Activated CD4-positive, alpha-beta T cell treated with anti-CD3 and anti-CD28 coated beads, Interleukin-2, amount 10 ng/mL, durations not matched to agents 24 days and 14 days (primary cell): ENCODE results near the gene MAP4K1. TPM values are rescaled to one million over a fixed set of nuclear protein-coding genes. Genes with fewer than 3 reads are reported as not detected.
"Not testable (repeated sequence)": the region's sequence is repeated elsewhere in the genome, so short reads cannot be mapped to it uniquely, and the experiment has no call there.

Source experiments
- DNase-seq: peaks from one replicate; pipeline ENCODE4 v3.0.0; 2022
- H3K27ac Mint-ChIP-seq: one replicate; pipeline ENCODE4 v1.8.0; 2022; ENCODE audit warnings: mild to moderate bottlenecking, mixed read lengths
- H3K27me3 Mint-ChIP-seq: one replicate; pipeline ENCODE4 v1.8.0; 2022; ENCODE audit warnings: mixed read lengths
- H3K36me3 Mint-ChIP-seq: one replicate; pipeline ENCODE4 v1.8.0; 2022; ENCODE audit warnings: low read depth, mild to moderate bottlenecking, mixed read lengths
- H3K4me1 Mint-ChIP-seq: one replicate; pipeline ENCODE4 v1.8.0; 2021; ENCODE audit warnings: mixed read lengths
- H3K4me3 Mint-ChIP-seq: one replicate; pipeline ENCODE4 v1.8.0; 2022; ENCODE audit warnings: mild to moderate bottlenecking, moderate library complexity, mixed read lengths
- H3K9me3 Mint-ChIP-seq: one replicate; pipeline ENCODE4 v1.8.0; 2021; ENCODE audit warnings: mixed read lengths
- intact Hi-C: fragments of 100-400 bp; cut with micrococcal nuclease; formaldehyde crosslinking; loops from one replicate; pipeline ENCODE4 v1.15.1; 2023
- total RNA-seq: library from RNA; stranded (reverse); gene quantifications from 2 replicates; pipeline ENCODE4 v1.2.3, GENCODE V29; 2022

Gene MAP4K1
- total RNA-seq, 1 donor from 2014 or later: 172 TPM

DNA sequence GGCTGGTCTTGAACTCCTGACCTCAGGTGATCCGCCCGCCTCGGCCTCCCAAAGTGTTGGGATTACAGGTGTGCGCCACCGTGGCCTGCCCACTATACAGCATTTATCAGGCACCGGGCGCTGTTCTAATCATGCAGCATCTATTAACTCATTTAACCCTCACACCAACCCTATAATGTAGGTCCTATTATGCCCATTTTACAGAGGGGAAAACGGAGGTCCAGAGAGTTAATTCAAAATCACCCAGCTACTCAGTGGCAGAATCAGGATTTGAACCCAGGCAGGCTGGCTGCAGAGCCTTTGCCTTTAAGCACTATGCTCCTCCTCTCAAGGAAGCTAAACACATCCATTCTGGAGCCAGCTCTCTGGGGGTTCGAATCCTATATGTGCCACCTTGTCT lies 54.3 kb downstream of the MAP4K1 start:
- Mint-ChIP-seq H3K36me3 (no peaks in the 10 kb centered on the region), H3K27ac (no peak overlapping the region), H3K4me1 (peaks cover 26% of the 10 kb centered on the region), H3K27me3 (peaks cover 40% of the 10 kb centered on the region), H3K9me3 (no peaks in the 10 kb centered on the region), H3K4me3 (no peak overlapping the region)
- DNase-seq: no peak
- intact Hi-C loops: no loop called here

DNA sequence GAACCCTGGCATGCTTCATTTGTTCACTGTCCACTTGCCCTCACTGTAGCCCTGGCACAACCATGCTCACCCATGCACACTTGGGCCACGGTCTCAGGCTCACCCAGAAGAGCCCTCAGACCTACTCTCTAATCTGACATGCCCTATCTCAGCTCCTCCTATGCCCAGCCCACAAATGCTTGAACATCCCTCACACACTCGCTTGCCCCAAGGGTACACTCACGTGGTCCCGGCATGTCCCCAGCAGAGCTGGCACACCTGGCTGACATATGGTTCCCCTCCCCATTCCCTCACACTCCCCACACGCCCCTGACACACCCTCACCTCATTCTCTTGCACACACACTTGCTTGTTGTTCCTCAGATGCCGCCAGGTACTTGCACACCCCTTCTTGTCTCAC lies 55.7 kb downstream of the MAP4K1 start:
- no peak for DNase-seq
- intact Hi-C loops: no loop called here
- no peak overlapping the region for H3K27ac Mint-ChIP-seq
- H3K27me3 Mint-ChIP-seq: peaks cover 31% of the 10 kb centered on the region
- H3K36me3 Mint-ChIP-seq: peaks cover 2% of the 10 kb centered on the region
- H3K4me1 Mint-ChIP-seq: peaks cover 31% of the 10 kb centered on the region
- no peaks in the 10 kb centered on the region for H3K9me3 Mint-ChIP-seq
- no peak overlapping the region for H3K4me3 Mint-ChIP-seq

DNA sequence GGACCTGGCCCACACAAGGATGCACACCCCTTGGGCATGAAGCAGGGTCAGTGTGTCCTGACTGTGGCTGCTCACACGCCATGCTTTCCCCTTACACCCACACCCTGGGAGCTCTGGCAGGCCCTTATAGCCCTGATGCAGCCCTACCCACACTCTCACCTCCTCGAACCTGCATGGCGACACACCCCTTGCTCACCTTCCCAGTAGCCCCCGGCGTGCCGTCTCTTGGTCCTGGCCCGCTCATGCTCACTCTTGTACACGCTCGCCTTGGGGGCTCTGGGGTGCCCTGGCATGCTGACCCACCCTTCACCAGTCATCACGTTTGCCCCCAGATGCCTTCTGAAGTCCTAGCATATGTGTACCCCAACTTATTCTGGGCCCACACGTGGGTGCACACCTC lies 56.1 kb downstream of the MAP4K1 start:
- Mint-ChIP-seq H3K27ac (peak overlapping the region; percentile 32), H3K4me1 (peaks cover 32% of the 10 kb centered on the region)

DNA sequence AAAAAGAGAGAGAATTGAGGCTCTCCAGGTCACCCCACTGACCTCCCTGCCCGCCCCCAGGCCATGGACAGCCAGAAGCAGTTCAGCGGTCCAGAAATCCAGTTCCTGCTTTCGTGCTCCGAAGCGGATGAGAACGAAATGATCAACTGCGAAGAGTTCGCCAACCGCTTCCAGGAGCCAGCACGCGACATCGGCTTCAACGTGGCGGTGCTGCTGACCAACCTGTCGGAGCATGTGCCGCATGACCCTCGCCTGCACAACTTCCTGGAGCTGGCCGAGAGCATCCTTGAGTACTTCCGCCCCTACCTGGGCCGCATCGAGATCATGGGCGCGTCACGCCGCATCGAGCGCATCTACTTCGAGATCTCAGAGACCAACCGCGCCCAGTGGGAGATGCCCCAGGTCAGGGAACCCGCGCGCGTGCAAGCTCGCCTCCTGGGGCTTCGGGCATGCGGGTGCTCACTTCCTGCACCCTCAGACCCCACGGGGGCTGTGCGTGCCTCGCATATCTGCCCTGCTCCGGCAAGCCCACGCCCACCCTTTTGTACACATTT lies 56.6 kb downstream of the MAP4K1 start:
- Mint-ChIP-seq H3K36me3 (peaks cover 3% of the 10 kb centered on the region), H3K27ac (no peak overlapping the region), H3K4me1 (peaks cover 32% of the 10 kb centered on the region), H3K9me3 (no peaks in the 10 kb centered on the region), H3K4me3 (no peak overlapping the region), H3K27me3 (peaks cover 25% of the 10 kb centered on the region)
- intact Hi-C loops: no loop called here
- DNase-seq: no peak

More for the DNA sequence above, 56.1 kb downstream of the MAP4K1 start:
- Mint-ChIP-seq H3K27me3 (peaks cover 28% of the 10 kb centered on the region), H3K4me3 (peak overlapping the region; percentile 3), H3K36me3 (peaks cover 3% of the 10 kb centered on the region), H3K9me3 (no peaks in the 10 kb centered on the region)
- no peak for DNase-seq
- intact Hi-C loops: no loop called here

DNA sequence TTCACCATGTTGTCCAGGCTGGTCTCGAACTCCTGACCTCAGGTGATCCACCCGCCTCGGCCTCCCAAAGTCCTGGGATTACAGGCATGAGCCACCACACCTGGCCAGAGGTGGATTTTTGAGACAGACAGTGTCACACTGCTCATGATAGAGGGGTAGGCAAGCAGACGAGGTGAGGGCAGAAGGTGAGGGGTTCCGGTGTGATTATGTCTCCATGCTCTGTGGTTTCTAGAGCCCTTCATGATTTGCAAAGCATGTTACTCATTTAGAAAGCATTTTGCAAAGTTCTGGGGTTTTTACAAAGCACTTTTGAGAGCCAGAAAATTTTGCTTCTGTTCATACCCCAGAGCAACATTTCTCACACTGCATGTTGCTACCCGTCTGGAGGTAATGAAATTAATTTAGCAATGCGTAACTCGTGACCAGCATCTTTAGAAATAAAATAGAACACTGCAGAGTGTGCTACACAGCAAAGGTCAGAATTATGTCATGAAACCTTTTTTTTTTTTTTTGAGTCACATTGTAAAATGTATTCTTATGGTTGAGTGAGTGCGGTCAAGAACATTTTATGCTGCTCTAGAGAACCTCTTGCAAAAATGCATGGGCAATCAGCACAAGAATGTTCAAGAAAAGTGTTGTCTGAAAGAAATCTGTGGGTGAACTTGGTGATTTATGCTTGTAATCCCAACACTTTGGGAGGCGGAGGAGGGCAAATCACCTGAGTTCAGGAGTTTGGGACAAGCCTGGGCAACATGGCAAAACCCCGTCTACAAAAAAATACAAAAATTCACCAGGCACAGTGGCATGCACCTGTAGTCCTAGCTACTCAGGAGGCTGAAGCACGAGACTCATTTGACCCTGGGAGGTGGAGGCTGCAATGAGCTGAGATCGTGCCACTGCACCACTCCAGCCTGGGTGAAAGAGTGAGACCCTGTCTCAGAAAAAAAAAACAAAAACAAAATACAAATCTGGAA lies 58.0 kb downstream of the MAP4K1 start:
- H3K9me3 Mint-ChIP-seq: no peaks in the 10 kb centered on the region
- H3K36me3 Mint-ChIP-seq: peaks cover 3% of the 10 kb centered on the region
- peaks cover 23% of the 10 kb centered on the region for H3K27me3 Mint-ChIP-seq
- intact Hi-C loops: loop anchor here (1.0 to 2.0 kb wide), 2 partner anchors 8 to 59 kb away; partner anchors contain the start of gene EIF3K
- peaks cover 38% of the 10 kb centered on the region for H3K4me1 Mint-ChIP-seq
- DNase-seq: peak; percentile 78
- H3K27ac Mint-ChIP-seq: peak overlapping the region; percentile 76
- H3K4me3 Mint-ChIP-seq: peak overlapping the region; percentile 65

DNA sequence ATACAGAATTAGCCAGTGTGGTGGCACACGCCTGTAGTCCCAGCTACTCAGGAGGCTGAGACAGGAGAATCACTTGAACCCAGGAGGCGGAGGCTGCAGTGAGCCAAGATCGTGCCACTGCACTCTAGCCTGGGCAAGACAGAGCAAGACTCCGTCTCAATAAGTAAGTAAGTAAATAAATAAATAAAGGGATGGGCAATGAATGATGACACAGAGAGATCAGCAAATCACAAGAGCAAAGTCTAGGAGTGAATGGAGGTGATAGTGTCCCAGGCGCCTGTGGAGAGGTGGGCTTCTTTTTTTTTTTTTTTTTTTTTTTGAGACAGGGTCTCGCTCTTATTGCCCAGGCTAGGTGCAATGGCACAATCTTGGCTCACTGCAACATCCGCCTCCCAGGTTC lies 58.8 kb downstream of the MAP4K1 start:
- not testable (repeated sequence) for H3K36me3 Mint-ChIP-seq, H3K9me3 Mint-ChIP-seq, H3K27ac Mint-ChIP-seq, DNase-seq, H3K4me3 Mint-ChIP-seq
- Mint-ChIP-seq H3K4me1 (peaks cover 40% of the 10 kb centered on the region), H3K27me3 (peaks cover 20% of the 10 kb centered on the region)
- intact Hi-C loops: loop anchor here (1.0 to 2.0 kb wide), 2 partner anchors 8 to 60 kb away; partner anchors contain the start of gene EIF3K

DNA sequence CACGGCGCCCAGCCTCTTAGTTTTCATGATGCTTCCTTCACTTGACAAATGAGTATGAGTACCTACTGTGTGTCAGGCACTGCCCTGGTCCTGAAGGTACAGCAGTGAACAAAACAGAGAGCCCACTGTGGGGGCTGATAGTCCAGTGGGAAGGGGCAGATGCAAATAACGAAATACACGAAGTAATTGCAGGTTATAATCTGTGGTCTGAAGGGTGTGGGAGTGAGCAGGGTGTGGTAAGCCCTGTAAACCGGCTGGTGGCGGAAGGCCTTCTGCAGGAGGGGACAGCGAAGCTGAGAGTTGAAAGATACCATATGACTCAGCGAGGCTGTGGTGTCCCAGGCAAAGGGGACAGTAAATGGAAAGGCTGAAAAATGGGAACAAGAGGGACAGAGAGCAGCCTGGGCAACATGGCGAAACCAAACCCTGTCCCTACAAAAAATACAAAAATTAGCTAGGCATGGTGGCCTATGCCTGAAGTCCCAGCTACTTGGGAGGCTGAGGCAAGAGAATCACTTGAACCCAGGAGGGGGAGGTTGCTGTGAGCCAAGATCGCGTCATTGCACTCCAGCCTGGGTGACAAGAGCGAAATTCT lies 60.5 kb downstream of the MAP4K1 start:
- Mint-ChIP-seq H3K27me3 (peaks cover 7% of the 10 kb centered on the region), H3K9me3 (no peaks in the 10 kb centered on the region), H3K4me3 (peak overlapping the region; percentile 12), H3K27ac (peak overlapping the region; percentile 46), H3K4me1 (peaks cover 40% of the 10 kb centered on the region), H3K36me3 (peaks cover 3% of the 10 kb centered on the region)
- DNase-seq: peak; percentile 70
- intact Hi-C loops: no loop called here

DNA sequence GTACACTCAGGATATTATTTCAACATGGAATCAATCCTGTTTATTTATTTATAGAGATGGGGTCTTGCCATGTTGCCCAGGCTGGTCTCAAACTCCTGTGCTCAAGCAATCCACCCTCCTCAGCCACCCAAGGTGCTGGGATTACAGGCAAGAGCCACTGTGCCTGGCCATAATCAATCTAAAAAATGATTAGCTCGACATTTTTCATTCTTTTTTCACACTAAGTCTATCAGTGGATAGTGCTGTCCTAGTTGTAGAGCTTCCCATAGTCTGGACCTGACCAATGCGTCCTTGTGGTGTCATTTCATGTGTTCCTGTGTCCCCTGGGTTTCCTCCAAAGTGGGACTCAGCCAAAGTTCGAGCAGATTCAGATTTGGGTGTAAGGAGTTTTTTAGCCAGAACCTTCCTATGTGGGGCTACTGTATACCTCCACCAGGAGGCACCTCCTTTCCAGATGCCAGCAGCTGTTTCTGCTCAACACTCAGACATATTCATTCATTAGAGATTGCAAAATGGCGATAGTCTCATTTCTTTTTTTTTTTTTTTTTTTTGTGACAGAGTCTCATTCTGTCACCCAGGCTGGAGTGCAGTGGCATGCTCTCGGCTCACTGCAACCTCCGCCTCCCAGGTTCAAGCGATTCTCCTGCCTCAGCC lies 61.1 kb downstream of the MAP4K1 start:
- Mint-ChIP-seq H3K36me3 (peaks cover 3% of the 10 kb centered on the region), H3K9me3 (no peaks in the 10 kb centered on the region), H3K27me3 (peaks cover 3% of the 10 kb centered on the region), H3K4me3 (no peak overlapping the region), H3K27ac (no peak overlapping the region), H3K4me1 (peaks cover 37% of the 10 kb centered on the region)
- DNase-seq: no peak
- intact Hi-C loops: loop anchor here (1.0 kb wide), 1 partner anchor 12 kb away; no protein-coding TSS in a partner anchor

DNA sequence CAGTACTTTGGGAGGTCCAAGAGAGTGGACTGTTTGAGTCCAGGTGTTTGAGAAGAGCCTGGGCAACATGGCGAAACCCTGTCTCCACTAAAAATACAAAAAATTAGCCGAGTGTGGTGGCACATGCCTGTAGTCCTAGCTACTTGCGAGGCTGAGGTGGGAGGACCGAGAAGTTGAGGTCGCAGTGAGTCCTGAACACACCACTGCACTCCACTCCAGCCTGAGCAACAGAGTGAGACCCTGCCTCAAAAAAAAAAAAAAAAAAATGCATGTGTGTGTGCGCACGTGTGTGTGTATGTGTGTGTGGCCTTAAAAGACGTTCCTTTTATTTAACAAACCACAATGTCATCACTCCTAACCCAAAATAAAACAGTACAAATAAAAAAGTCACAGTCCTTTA lies 62.6 kb downstream of the MAP4K1 start:
- H3K27me3 Mint-ChIP-seq: peaks cover 3% of the 10 kb centered on the region
- H3K4me1 Mint-ChIP-seq: peaks cover 39% of the 10 kb centered on the region
- H3K27ac Mint-ChIP-seq: no peak overlapping the region
- no peak for DNase-seq
- H3K4me3 Mint-ChIP-seq: no peak overlapping the region
- H3K36me3 Mint-ChIP-seq: peaks cover 3% of the 10 kb centered on the region
- no peaks in the 10 kb centered on the region for H3K9me3 Mint-ChIP-seq
- intact Hi-C loops: no loop called here

DNA sequence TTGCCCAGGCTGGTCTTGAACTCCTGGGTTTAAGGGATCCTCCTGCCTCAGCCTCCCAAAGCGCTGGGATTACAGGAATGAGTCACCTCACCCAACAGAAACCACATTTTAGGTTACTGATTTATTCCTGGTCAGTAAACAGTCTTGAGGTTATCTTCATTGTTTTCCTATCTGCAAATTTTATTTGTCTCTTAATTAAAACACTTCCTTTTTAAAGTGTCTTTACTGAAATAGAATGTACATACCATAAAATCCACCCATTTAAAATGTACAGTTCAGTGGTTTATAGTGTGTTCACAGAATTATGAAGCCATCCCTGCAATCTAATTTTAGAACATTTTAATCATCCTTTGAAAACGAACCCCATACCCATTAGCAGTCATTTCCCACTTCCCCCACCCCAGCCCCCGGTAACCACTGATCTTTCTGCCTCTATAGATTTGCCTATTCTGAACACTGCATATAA lies 63.0 kb downstream of the MAP4K1 start:
- H3K36me3 Mint-ChIP-seq: peaks cover 3% of the 10 kb centered on the region
- peaks cover 35% of the 10 kb centered on the region for H3K4me1 Mint-ChIP-seq
- no peak overlapping the region for H3K27ac Mint-ChIP-seq
- no peak for DNase-seq
- no peaks in the 10 kb centered on the region for H3K9me3 Mint-ChIP-seq
- H3K27me3 Mint-ChIP-seq: peaks cover 4% of the 10 kb centered on the region
- no peak overlapping the region for H3K4me3 Mint-ChIP-seq
- intact Hi-C loops: no loop called here

DNA sequence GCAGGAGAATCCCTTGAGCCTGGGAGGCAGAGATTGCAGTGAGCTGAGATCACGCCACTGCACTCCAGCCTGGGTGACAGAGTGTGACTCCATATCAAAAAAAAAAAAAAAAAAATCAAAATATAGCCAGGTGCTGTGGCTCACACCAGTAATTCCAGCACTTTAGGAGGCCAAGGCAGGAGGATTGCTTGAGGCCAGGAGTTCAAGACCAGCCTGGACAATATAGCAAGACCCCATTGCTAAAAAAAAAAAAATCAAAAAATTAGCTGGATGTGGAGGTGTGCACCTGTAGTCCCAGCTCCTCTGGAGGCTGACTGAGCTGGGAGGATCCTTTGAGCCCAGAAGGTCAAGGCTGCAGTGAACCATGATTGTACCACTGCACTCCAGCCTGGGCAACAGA lies 64.5 kb downstream of the MAP4K1 start:
- peaks cover 28% of the 10 kb centered on the region for H3K4me1 Mint-ChIP-seq
- H3K9me3 Mint-ChIP-seq, H3K27ac Mint-ChIP-seq, DNase-seq, intact Hi-C loops, H3K36me3 Mint-ChIP-seq, H3K4me3 Mint-ChIP-seq, H3K27me3 Mint-ChIP-seq: not testable (repeated sequence)

DNA sequence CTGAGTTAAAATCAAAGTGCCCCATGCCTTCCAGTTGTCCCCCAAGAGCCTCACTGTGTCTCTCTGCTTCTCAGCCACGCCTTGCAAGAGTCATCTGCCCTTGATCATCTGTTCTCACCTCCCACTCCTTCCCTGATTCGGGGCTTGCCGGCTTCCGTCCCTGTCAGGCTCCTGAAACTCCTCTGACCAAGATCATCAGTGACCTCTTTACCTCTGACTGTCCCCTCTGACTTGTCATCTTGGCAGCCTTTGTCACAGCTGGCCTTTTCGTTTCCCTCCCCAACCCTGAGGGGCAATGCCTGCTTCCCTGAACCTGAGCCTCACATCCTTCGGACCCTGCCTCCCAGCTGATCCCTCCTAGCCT lies 66.3 kb downstream of the MAP4K1 start:
- no peaks in the 10 kb centered on the region for H3K9me3 Mint-ChIP-seq
- H3K36me3 Mint-ChIP-seq: no peaks in the 10 kb centered on the region
- H3K4me1 Mint-ChIP-seq: peaks cover 23% of the 10 kb centered on the region
- peak overlapping the region; percentile 73 for H3K27ac Mint-ChIP-seq
- H3K4me3 Mint-ChIP-seq: peak overlapping the region; percentile 24
- peak; percentile 69 for DNase-seq
- H3K27me3 Mint-ChIP-seq: peaks cover 4% of the 10 kb centered on the region
- intact Hi-C loops: loop anchor here (1.0 kb wide), 1 partner anchor 8 kb away; no protein-coding TSS in a partner anchor

DNA sequence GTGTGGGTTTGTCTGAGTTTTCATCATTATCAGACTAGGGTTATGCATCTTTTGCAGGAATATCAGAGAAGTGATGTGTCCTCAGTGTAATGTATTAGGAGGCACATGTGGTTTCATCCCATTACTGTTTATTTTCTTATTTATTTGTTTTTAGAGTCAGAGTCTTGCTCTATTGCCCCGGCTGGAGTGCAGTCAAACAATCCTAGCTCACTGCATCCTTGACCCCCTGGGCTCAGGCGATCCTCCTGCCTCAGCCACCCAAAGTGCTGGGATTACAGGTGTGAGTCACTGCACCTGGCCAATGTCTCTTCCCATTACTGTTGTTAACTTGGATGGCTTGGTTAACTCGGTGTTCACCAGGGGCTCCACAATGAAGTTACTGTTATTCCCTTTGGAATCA lies 67.4 kb downstream of the MAP4K1 start:
- Mint-ChIP-seq H3K36me3 (no peaks in the 10 kb centered on the region), H3K27ac (no peak overlapping the region), H3K4me3 (no peak overlapping the region), H3K9me3 (no peaks in the 10 kb centered on the region), H3K4me1 (peaks cover 20% of the 10 kb centered on the region), H3K27me3 (peaks cover 2% of the 10 kb centered on the region)
- no peak for DNase-seq
- intact Hi-C loops: no loop called here
